Measurements from ENCODE around the gene ARFGAP1. TPM values are rescaled to one million over a fixed set of nuclear protein-coding genes. Genes with fewer than 3 reads are reported as not detected.

The ARFGAP1 gene
- total and polyA plus RNA-seq, 2 donors from 2014 or later = 40.4 to 84.3 TPM

- Histone ChIP-seq H3K9me3 (ENCODE audit: control insufficient read depth in 2 of 3, insufficient read depth in 1 of 3, low read length in 3 of 3) (no peaks in the 10 kb centered on the region), H3K4me1 (ENCODE audit: control insufficient read depth in 2 of 3, insufficient read depth in 2 of 3, low read depth in 1 of 3, low read length in 3 of 3) (no peaks in the 10 kb centered on the region), H3K9ac (ENCODE audit: low read length in 3 of 3) (no peak overlapping the region), H3K27me3 (ENCODE audit: control insufficient read depth, insufficient read depth, low read length) (no peaks in the 10 kb centered on the region), H3K27ac (ENCODE audit: low read depth in 2 of 2, low read length in 2 of 2) (no peak overlapping the region), H3K36me3 (ENCODE audit: control insufficient read depth in 2 of 3, insufficient read depth in 3 of 3, low read length in 3 of 3) (no peaks in the 10 kb centered on the region), H3K4me3 (ENCODE audit: low read length in 3 of 3) (no peak overlapping the region)
- no peak for DNase-seq
- intact Hi-C loops (cut with DNase I) = no loop called here
- no peak for FAIRE-seq
- no peak for TF ChIP-seq CTCF (IDR thresholded peaks at IDR 0.05; ENCODE audit: borderline replicate concordance, extremely low read depth, insufficient read depth)
These were observed 15.0 kb upstream of the ARFGAP1 start for GRCh38 chr20:63257629-63258028.

- TF ChIP-seq CTCF (IDR thresholded peaks at IDR 0.05; ENCODE audit: borderline replicate concordance, extremely low read depth, insufficient read depth) = no peak
- H3K27me3 ChIP-seq (ENCODE audit: control insufficient read depth, insufficient read depth, low read length) = no peaks in the 10 kb centered on the region
- no peak for FAIRE-seq
These were observed 13.8 kb upstream of the ARFGAP1 start for GRCh38 chr20:63258781-63259180.

GRCh38 chr20:63259734-63260460 lies 12.7 kb upstream of the ARFGAP1 start:
- intact Hi-C loops (cut with DNase I) = no loop called here
- FAIRE-seq (no peak), DNase-seq (peak in 1 of 5 donors; percentile 64)
- Histone ChIP-seq H3K27ac (ENCODE audit: low read depth in 2 of 2, low read length in 2 of 2) (no peak overlapping the region), H3K27me3 (ENCODE audit: control insufficient read depth, insufficient read depth, low read length) (no peaks in the 10 kb centered on the region), H3K4me3 (ENCODE audit: low read length in 3 of 3) (no peak overlapping the region), H3K9ac (ENCODE audit: low read length in 3 of 3) (no peak overlapping the region), H3K9me3 (ENCODE audit: control insufficient read depth in 2 of 3, insufficient read depth in 1 of 3, low read length in 3 of 3) (no peaks in the 10 kb centered on the region), H3K4me1 (ENCODE audit: control insufficient read depth in 2 of 3, insufficient read depth in 2 of 3, low read depth in 1 of 3, low read length in 3 of 3) (no peaks in the 10 kb centered on the region), H3K36me3 (ENCODE audit: control insufficient read depth in 2 of 3, insufficient read depth in 3 of 3, low read length in 3 of 3) (no peaks in the 10 kb centered on the region)
- TF ChIP-seq CTCF (IDR thresholded peaks at IDR 0.05; ENCODE audit: borderline replicate concordance, extremely low read depth, insufficient read depth) = no peak

More at GRCh38 chr20:63258781-63259180, 13.8 kb upstream of the ARFGAP1 start:
- Histone ChIP-seq H3K4me3 (ENCODE audit: low read length in 3 of 3) (no peak overlapping the region), H3K36me3 (ENCODE audit: control insufficient read depth in 2 of 3, insufficient read depth in 3 of 3, low read length in 3 of 3) (no peaks in the 10 kb centered on the region), H3K9ac (ENCODE audit: low read length in 3 of 3) (no peak overlapping the region), H3K27ac (ENCODE audit: low read depth in 2 of 2, low read length in 2 of 2) (no peak overlapping the region), H3K9me3 (ENCODE audit: control insufficient read depth in 2 of 3, insufficient read depth in 1 of 3, low read length in 3 of 3) (no peaks in the 10 kb centered on the region), H3K4me1 (ENCODE audit: control insufficient read depth in 2 of 3, insufficient read depth in 2 of 3, low read depth in 1 of 3, low read length in 3 of 3) (no peaks in the 10 kb centered on the region)
- peak in 3 of 5 donors; percentile 41 to 86 (median 60) for DNase-seq
- intact Hi-C loops (cut with DNase I) = no loop called here
